OCI-LY7 (cell line): ENCODE measurements around the gene ITGB2.

Source experiments
- EZH2phosphoT487 ChIP-seq: fragments of 200-600 bp; sonication (generic); IDR thresholded peaks from 2 replicates; pipeline ENCODE4 v1.6.1; 2018; ENCODE audit warnings: low read depth, borderline replicate concordance, mild to moderate bottlenecking, mixed run types, antibody characterized with exemption, low read length, moderate library complexity, mixed read lengths
- TF ChIP-seq, protein P1 (sequence below): fragments of 200-600 bp; sonication (generic); conservative IDR thresholded peaks from 2 replicates; pipeline ENCODE4 v1.5.1; 2014; ENCODE audit warnings: mild to moderate bottlenecking, antibody characterized with exemption, low read length, moderate library complexity, mixed read lengths

- TF ChIP-seq, protein P1, sequence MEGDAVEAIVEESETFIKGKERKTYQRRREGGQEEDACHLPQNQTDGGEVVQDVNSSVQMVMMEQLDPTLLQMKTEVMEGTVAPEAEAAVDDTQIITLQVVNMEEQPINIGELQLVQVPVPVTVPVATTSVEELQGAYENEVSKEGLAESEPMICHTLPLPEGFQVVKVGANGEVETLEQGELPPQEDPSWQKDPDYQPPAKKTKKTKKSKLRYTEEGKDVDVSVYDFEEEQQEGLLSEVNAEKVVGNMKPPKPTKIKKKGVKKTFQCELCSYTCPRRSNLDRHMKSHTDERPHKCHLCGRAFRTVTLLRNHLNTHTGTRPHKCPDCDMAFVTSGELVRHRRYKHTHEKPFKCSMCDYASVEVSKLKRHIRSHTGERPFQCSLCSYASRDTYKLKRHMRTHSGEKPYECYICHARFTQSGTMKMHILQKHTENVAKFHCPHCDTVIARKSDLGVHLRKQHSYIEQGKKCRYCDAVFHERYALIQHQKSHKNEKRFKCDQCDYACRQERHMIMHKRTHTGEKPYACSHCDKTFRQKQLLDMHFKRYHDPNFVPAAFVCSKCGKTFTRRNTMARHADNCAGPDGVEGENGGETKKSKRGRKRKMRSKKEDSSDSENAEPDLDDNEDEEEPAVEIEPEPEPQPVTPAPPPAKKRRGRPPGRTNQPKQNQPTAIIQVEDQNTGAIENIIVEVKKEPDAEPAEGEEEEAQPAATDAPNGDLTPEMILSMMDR: no peak
- no peak for TF ChIP-seq EZH2phosphoT487
Observed at GRCh38 chr21:44951186-44951915, 30.7 kb upstream of the ITGB2 start.
